Myocyte (in vitro differentiated cells): ENCODE measurements around the gene NPEPL1. TPM values are rescaled to one million over a fixed set of nuclear protein-coding genes. Genes with fewer than 3 reads are reported as not detected.

Experiments
- DNase-seq: peaks from one replicate; pipeline ENCODE4 v3.0.0-alpha.2; 2012; ENCODE audit warnings: low read depth
- total RNA-seq: library from RNA; depleted of rRNA; stranded (reverse); fragments of >200 nt; gene quantifications from 2 replicates; pipeline ENCODE4 v1.2.3, GENCODE V29; 2014

Gene NPEPL1
- total RNA-seq, 1 donor from 2014 or later: 26.1 TPM

- DNase-seq: no peak
These were observed 9.7 kb upstream of the NPEPL1 start for GRCh38 chr20:58682656-58683531.

DNA sequence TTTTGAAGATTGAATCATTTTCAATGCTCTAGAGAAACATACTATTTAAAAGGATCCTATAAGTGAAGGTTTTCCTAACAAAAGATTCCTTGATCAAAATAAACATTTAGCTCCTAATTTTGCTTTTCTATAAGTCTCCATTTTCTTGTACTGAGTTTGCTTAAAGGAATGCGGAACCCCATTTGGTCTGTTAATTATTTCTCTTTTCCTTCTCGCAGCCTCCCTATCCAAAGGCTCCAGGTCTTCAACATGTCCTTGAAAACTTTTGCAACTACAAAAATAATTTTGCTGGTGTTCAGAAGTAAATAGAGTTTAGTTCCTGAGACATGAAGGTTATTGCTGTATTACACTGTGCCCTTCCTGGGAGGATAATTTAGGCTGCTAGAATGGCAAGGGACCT lies 8.3 kb upstream of the NPEPL1 start:
- no peak for DNase-seq

DNA sequence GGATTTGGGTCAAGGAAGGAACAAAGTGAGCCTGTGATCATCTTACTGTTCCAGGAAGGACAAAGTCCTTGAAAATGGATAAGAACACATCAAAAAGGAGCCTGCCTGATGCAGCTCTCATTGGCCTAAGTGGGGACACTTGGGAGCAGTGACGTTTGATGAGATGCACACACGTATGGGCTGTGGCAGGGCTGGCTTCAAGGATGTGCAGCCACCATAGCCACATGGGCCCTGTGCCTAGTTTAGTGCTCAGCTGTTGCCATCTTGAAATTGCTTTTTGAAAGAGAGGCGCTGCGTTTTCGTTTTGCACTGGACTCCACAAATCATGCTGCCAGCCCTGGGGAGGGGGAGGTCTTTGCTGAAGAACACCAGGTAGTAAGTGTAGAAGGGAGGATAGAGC lies 6.6 kb upstream of the NPEPL1 start:
- no peak for DNase-seq

GRCh38 chr20:58688414-58688813 lies 4.2 kb upstream of the NPEPL1 start:
- no peak for DNase-seq

DNA sequence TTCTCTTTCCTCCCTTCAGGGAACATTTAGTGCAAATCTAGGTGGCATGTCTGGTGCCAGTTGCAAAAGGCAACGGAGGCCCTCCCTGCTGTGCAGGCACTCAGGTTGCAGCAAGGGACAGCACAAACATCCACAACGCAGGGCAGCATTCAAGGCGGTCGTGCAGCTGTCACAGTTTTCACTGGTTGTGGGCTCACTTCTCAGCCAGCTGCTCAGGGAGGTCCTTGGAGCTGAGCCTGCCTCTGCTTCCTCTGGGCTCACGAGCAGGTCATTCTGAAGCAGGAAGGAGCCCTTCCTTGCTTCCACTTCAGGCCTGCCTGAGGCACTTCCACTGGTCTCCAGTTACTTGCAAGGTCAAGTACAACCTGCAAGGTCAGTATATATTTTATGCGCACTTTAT lies 3.8 kb upstream of the NPEPL1 start:
- DNase-seq: peak; percentile 95

DNA sequence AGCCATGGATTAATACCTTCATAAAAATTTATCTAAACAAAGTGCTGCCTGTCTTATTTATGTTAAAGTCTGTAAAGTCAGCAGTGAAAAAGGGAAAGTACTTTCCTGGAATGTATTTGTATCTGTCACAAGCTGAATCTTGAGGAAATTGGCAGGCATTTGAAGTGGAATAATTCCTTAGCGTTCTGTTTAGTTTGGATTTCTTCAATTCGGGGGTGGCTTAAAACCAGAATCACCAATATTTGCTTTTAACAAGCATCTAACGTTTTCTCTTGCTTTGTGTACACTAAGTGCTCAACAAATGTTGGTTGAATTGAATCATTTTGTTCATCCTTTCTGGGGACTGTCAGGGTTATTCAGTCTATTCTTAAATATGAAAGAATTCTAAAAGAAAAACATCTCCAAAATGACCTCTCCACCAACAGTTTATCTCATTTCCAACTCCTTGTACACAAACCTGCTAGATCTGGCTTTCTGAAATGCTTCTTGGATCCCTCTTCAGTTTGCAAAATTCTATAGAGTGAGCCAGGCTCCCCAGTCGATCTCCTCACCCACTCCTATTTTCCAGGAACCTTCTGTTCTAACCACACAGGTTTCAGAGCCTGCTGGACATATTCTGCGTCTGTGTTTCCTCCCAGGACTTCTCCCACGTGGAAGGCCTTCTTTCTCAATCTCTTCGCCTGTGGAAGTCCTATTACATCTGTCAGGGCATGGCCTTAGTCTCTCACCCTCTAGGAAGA lies 2.0 kb upstream of the NPEPL1 start:
- DNase-seq: no peak

GRCh38 chr20:58691773-58692578 lies 624 bp upstream of the NPEPL1 start:
- no peak for DNase-seq

GRCh38 chr20:58693226-58694006 lies 816 bp downstream of the NPEPL1 start:
- DNase-seq: peak; percentile 44

DNA sequence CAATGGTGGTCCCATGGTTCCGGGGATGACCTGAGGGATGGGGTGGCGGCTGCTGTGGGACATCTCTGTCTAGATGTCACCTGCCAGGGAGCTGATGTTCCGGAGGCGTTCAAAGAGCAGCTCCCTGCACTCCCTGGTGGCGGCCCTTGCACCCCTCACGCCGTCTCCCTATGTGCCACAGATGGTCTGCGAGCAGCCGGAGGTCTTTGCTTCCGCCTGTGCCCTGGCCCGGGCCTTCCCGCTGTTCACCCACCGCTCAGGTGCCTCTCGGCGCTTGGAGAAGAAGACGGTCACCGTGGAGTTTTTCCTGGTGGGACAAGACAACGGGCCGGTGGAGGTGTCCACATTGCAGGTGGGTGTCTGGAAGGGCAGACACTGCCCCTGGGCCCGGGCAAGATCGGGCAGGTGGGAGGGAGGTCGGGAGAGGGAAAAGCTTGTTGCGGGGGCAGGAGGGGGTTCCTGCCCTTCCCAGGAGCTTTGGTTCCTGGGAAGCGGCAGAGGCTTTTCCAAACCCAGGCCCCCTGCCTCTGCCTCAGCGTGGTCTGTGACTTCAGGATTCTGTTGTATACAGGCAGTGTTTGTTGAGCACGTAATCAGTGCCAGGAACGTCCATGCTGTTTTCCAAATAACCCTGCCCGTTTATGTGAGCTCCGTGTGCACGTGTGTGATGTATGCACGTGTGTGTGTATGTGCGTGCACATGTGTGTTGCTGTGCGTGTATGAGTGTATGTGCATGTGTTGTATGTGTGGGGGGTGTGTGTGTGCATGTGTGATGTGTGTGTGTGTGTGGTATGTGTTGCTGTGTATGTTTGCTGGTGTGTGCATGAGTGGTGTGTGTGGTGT lies 1.9 kb downstream of the NPEPL1 start:
- no peak for DNase-seq

DNA sequence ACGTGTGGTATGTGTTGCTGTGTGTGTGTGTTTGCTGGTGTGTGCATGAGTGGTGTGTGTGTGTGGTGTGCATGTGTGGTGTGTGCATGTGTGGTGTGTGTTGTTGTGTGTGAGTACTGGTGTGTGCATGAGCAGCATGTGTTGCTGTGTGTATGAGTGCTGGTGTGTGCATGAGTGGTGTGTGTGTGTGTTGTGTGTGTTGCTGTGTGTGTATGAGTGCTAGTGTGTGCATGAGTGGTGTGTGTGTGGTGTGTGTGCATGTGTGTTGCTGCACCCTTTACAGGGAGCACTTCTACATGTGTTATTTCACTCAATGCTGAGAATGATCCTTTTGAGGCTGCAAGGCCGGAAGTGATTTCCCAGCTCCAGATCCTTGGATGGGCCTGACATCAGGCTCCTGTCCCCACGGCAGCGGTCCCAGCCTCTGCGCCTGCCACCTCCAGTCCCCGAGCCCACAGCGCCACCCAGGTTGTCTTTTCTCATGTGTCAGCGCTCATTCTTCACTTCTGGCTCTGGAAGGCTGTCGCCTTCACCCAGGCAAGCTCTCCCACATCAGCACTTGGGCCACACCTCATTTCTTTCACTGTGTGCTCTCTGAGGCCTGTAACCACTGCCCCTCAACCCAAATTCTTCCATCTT lies 2.6 kb downstream of the NPEPL1 start:
- no peak for DNase-seq

GRCh38 chr20:58695895-58696375 lies 3.3 kb downstream of the NPEPL1 start:
- DNase-seq: no peak

DNA sequence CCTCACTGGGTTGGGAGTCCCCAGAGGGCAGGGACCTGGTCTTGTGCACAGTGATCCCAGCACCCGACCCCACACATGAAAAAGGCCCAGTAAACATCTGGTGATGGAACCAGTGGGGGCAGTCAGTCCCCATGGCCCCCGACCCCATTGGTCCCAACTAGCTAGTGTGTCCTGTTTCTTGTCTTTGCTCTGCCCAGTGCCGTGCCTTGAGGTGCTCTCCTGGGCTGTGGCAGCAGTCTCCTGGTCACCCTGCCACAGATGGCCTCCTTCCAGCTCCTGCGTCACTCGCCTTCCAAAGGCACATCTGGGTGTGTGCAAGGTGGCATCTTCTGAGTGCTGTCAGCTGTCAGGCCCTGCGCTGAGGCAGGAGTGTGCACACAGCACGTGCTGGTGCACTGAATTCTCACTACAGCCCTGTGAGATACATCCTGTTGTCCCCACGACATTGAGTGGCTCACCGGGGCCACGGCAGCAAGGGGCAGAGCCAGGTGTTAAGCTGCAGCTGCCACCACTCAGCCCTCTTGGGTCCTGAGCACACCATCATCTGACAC lies 3.9 kb downstream of the NPEPL1 start:
- DNase-seq: no peak

DNA sequence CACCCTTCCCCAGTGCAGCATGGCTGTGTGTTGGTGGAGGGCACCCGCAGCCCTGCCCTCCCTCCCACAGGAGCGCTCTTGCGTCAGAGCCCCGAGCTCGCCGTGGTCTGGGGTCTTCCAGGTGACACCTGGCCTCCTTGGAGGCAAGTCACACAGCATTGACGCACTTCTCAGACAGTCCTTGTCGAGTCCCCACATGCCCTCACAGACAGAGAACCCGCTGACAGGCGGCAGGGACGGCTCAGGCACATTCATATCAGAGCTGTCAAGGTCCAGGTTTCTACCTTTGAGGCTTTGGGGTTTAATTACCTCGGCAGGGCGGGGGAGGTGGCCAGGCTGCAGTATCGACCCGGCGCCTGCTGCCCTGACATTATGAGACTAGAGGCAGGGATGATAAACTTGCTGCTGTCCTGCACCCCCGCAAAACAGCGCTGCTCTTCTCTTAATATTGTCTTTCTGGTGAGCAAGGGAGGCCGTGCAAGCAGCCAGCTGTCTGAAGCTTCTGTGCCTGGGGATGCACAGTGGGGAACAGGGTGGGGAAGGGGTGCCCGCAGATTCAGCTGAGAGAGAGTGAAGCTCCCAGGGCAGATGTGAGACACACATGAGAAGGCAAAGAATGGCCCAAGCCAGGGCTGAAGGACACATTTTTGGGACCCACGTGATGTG lies 4.7 kb downstream of the NPEPL1 start:
- no peak for DNase-seq

- no peak for DNase-seq
These were observed 5.5 kb downstream of the NPEPL1 start for GRCh38 chr20:58697867-58698703.

GRCh38 chr20:58698741-58699622 lies 6.4 kb downstream of the NPEPL1 start:
- no peak for DNase-seq

DNA sequence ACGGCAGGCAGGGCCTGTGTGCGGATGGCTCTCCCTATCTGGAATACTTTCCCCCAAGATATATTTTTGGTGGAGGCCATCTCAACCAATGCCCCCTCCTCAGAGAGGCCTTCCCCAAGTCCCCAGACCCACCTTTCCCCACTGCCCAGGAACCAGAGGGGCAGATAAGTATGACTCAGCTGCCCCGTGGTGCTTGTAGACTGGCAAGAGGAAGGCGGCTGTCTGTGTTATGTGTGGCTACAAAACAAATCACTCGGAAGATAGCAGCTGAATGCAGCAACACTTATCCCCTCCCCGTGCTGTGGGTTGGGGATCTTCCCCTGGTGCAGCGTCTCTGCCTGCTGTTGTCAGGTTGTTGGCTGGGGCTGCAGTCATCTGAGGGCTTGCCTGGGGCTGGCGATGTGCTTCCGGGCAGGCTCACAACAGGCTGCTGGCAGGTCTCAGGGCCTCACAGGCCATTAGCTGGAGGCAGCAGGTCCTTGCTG lies 7.1 kb downstream of the NPEPL1 start:
- no peak for DNase-seq
